HCT116 (cell line): ENCODE measurements around the gene NT5DC2. TPM values are rescaled to one million over a fixed set of nuclear protein-coding genes. Genes with fewer than 3 reads are reported as not detected.

Experiments used
- ATAC-seq: fragments of 200-7000 bp; cut with Tn5 transposase; 2 replicates; pipeline ENCODE4 v1.9.1; 2020; ENCODE audit warnings: mild to moderate bottlenecking, moderate library complexity
- BruUV-seq: library from RNA; stranded (reverse); fragments of 400-500 nt; replicated peaks from 2 replicates; lab custom pipeline; 2021; lab: Mats Ljungman, UMichigan
- CTCF ChIA-PET: fragments of 300-600 bp; sonication (Branson Sonifier 250); formaldehyde crosslinking; loops from one replicate; lab custom pipeline; 2021; ENCODE audit warnings: antibody characterized with exemption; lab: Charles Lee
- POLR2A ChIA-PET: fragments of 300-600, 350-600 bp; sonication (Branson Sonifier 250); formaldehyde crosslinking; loops from one replicate; lab custom pipeline; 2021; ENCODE audit warnings: antibody characterized with exemption; lab: Charles Lee
- RAD21 ChIA-PET, 2 experiments: fragments of 300-600 bp; sonication (Branson Sonifier 250); formaldehyde crosslinking; loops; one replicate each; lab custom pipeline; 2023; ENCODE audit warnings: low total read pairs in 2 of 2; ENCODE audit not compliant: uncharacterized antibody in 2 of 2, unreplicated experiment in 2 of 2, low non-redundant PET in 1 of 2; lab: Charles Lee
- DNase-seq: peaks from one replicate; pipeline ENCODE4 v3.0.0-alpha.2; 2010; ENCODE audit warnings: low read depth, low spot score
- H2AFZ ChIP-seq: fragments of 200-600 bp; shearing (Covaris generic), sonication (generic); 2 replicates; pipeline ENCODE4 v1.6.1; 2017; ENCODE audit warnings: low read depth, mixed run types, mixed read lengths, antibody characterized with exemption, low read length; ENCODE audit not compliant: poor library complexity, severe bottlenecking
- H3K27ac ChIP-seq: 2 replicates; pipeline ENCODE4 v1.5.1; 2012; ENCODE audit warnings: low read depth, low read length
- H3K27me3 ChIP-seq: fragments of 200-600 bp; sonication (generic); 2 replicates; pipeline ENCODE4 v1.6.1; 2016; ENCODE audit warnings: mixed run types, low read length, mixed read lengths; ENCODE audit not compliant: insufficient read depth
- H3K36me3 ChIP-seq, 2 experiments: fragments of 200-500 bp in 1 of 2; fragments of 200-600 bp in 1 of 2; sonication (Bioruptor generic) in 1 of 2; sonication (generic) in 1 of 2; 2 replicates each; pipeline versions ENCODE4 v1.5.1 to v1.6.1; 2014 to 2016; ENCODE audit warnings: low read length in 2 of 2, inconsistent platforms in 1 of 2, mixed read lengths in 1 of 2, mixed run types in 1 of 2; ENCODE audit not compliant: insufficient read depth in 2 of 2, control insufficient read depth in 1 of 2
- H3K4me1 ChIP-seq, 2 experiments: fragments of 200-600 bp in 1 of 2; sonication (generic) in 1 of 2; 2 replicates each; pipeline versions ENCODE4 v1.5.1 to v1.6.1; 2012 to 2017; ENCODE audit warnings: low read length in 2 of 2, inconsistent platforms in 1 of 2, mild to moderate bottlenecking in 1 of 2, mixed read lengths in 1 of 2, mixed run types in 1 of 2, moderate library complexity in 1 of 2; ENCODE audit not compliant: insufficient read depth in 2 of 2, control insufficient read depth in 1 of 2
- H3K4me2 ChIP-seq: fragments of 200-600 bp; sonication (generic); 2 replicates; pipeline ENCODE4 v1.6.1; 2017; ENCODE audit warnings: mixed run types, low read length, mixed read lengths
- H3K4me3 ChIP-seq, 2 experiments: fragments of 200-600 bp in 1 of 2; sonication (generic) in 1 of 2; replicated peaks in 1 of 2; 2 replicates each; pipeline ENCODE4 v1.5.1; 2011 to 2016; ENCODE audit warnings: low read length in 2 of 2, control low read depth in 1 of 2, low read depth in 1 of 2, mild to moderate bottlenecking in 1 of 2, mixed read lengths in 1 of 2, mixed run types in 1 of 2
- H3K79me2 ChIP-seq: fragments of 200-600 bp; sonication (generic); 2 replicates; pipeline ENCODE4 v1.6.1; 2017; ENCODE audit warnings: mild to moderate bottlenecking, mixed run types, low read length, moderate library complexity, mixed read lengths; ENCODE audit not compliant: insufficient read depth
- H3K9ac ChIP-seq: fragments of 200-600 bp; sonication (generic); 2 replicates; pipeline ENCODE4 v1.6.1; 2016; ENCODE audit warnings: low read length, mixed read lengths
- H3K9me2 ChIP-seq: fragments of 200-600 bp; sonication (generic), shearing (Covaris generic); 2 replicates; pipeline ENCODE4 v1.6.1; 2017; ENCODE audit warnings: mixed run types, mild to moderate bottlenecking, moderate library complexity; ENCODE audit not compliant: insufficient read depth
- H3K9me3 ChIP-seq, 2 experiments: fragments of 200-500 bp in 1 of 2; fragments of 200-600 bp in 1 of 2; sonication (Bioruptor generic) in 1 of 2; sonication (generic) in 1 of 2; 2 replicates each; pipeline ENCODE4 v1.6.1; 2014 to 2017; ENCODE audit warnings: low read length in 2 of 2, mixed read lengths in 2 of 2, inconsistent platforms in 1 of 2, low read depth in 1 of 2, mild to moderate bottlenecking in 1 of 2, mixed run types in 1 of 2, moderate library complexity in 1 of 2; ENCODE audit not compliant: control insufficient read depth in 1 of 2, insufficient read depth in 1 of 2
- H4K20me1 ChIP-seq: fragments of 200-600 bp; sonication (generic), shearing (Covaris generic); 2 replicates; pipeline ENCODE4 v1.6.1; 2017; ENCODE audit warnings: mixed run types, mild to moderate bottlenecking, moderate library complexity; ENCODE audit not compliant: insufficient read depth
- ATF3 ChIP-seq: IDR thresholded peaks from 2 replicates; pipeline ENCODE4 v1.6.1; 2012
- CEBPB ChIP-seq: IDR thresholded peaks from 2 replicates; pipeline ENCODE4 v1.6.1; 2012; ENCODE audit warnings: low read depth
- ELF1 ChIP-seq: IDR thresholded peaks from 2 replicates; pipeline ENCODE4 v1.6.1; 2012; ENCODE audit warnings: low read depth, borderline replicate concordance
- EZH2 ChIP-seq: fragments of 200-600 bp; sonication (generic); IDR thresholded peaks from 2 replicates; pipeline ENCODE4 v1.6.1; 2017; ENCODE audit warnings: antibody characterized with exemption, mixed run types
- JUND ChIP-seq: IDR thresholded peaks from 2 replicates; pipeline ENCODE4 v1.6.1; 2012
- MAX ChIP-seq: IDR thresholded peaks from 2 replicates; pipeline ENCODE4 v1.6.1; 2012
- REST ChIP-seq: IDR thresholded peaks from 2 replicates; pipeline ENCODE4 v1.6.1; 2012; ENCODE audit warnings: low read depth
- SIN3A ChIP-seq: IDR thresholded peaks from 2 replicates; pipeline ENCODE4 v1.6.1; 2012; ENCODE audit warnings: low read depth
- TCF7L2 ChIP-seq: IDR thresholded peaks from 2 replicates; pipeline ENCODE4 v1.7.0; 2011; ENCODE audit warnings: borderline replicate concordance, inconsistent platforms; ENCODE audit not compliant: insufficient read depth, insufficient read length; ENCODE audit errors: extremely low read depth
- ZNF274 ChIP-seq: fragments of 200-500 bp; sonication (Bioruptor generic); IDR thresholded peaks from 2 replicates; pipeline ENCODE4 v1.6.1; 2014; ENCODE audit warnings: mild to moderate bottlenecking, low read depth, low read length, inconsistent platforms
- intact Hi-C: fragments of 100-400 bp; cut with micrococcal nuclease; formaldehyde crosslinking; loops from 2 replicates; pipeline ENCODE4 v1.10.0; 2022
- total RNA-seq: library from RNA; stranded (reverse); gene quantifications from one replicate; pipeline ENCODE4 v1.2.1, GENCODE V29; 2021; ENCODE audit not compliant: unreplicated experiment
- TF ChIP-seq, protein P1 (sequence below), 3 experiments: fragments of 200-600 bp in 1 of 3; sonication (generic) in 1 of 3; IDR thresholded peaks in 2 of 3; conservative IDR thresholded peaks in 1 of 3; 2 replicates each; pipeline ENCODE4 v1.5.1; 2012 to 2017; ENCODE audit warnings: low read depth in 2 of 3, low read length in 2 of 3, antibody characterized with exemption in 1 of 3, borderline replicate concordance in 1 of 3, control low read depth in 1 of 3, mild to moderate bottlenecking in 1 of 3, mixed read lengths in 1 of 3, mixed run types in 1 of 3, moderate library complexity in 1 of 3; ENCODE audit not compliant: insufficient read depth in 1 of 3

Gene NT5DC2
- total RNA-seq, 1 experiment from 2014 or later, result 125 TPM

GRCh38 chr3:52517796-52518722 is 15.6 kb downstream of the NT5DC2 start:
- Histone ChIP-seq H2AFZ (no peak overlapping the region), H3K79me2 (no peaks in the 10 kb centered on the region), H3K9me3 (no peaks in the 10 kb centered on the region), H3K4me3 (no peak overlapping the region), H3K4me1 (peaks cover 0 to 3% of the 10 kb centered on the region in 2 experiments; a peak in 1 of 4 replicates), H3K36me3 (no peaks in the 10 kb centered on the region), H3K27me3 (no peaks in the 10 kb centered on the region), H3K4me2 (no peak overlapping the region), H4K20me1 (no peaks in the 10 kb centered on the region), H3K9me2 (no peaks in the 10 kb centered on the region), H3K27ac (no peak overlapping the region), H3K9ac (no peak overlapping the region)
- RAD21 ChIA-PET, result no interaction called here
- intact Hi-C loops, result no loop called here
- POLR2A ChIA-PET, result interaction anchor here (1.0 kb wide), 1 partner anchor 18 kb away, joined by 3 read pairs; the partner anchor contains the start of gene UQCC5
- TF ChIP-seq ELF1, result no peak
- TF ChIP-seq ATF3, result no peak
- no peak for TF ChIP-seq EZH2
- no TSS peak for BruUV-seq
- CTCF ChIA-PET, result interaction anchor here (0.6 kb wide), 1 partner anchor 465 kb away, joined by 5 read pairs; no protein-coding TSS in a partner anchor
- no peak for ATAC-seq
- no peak for DNase-seq

GRCh38 chr3:52516509-52517195 is 17.0 kb downstream of the NT5DC2 start:
- DNase-seq (no peak), ATAC-seq (no peak)
- intact Hi-C loops, result no loop called here
- H3K9me3 ChIP-seq, result no peaks in the 10 kb centered on the region
- peaks cover 0 to 3% of the 10 kb centered on the region in 2 experiments; a peak in 1 of 4 replicates for H3K4me1 ChIP-seq
- H4K20me1 ChIP-seq, result no peaks in the 10 kb centered on the region
- H3K9me2 ChIP-seq, result no peaks in the 10 kb centered on the region
- POLR2A ChIA-PET, result no interaction called here
- no peak overlapping the region for H3K4me2 ChIP-seq
- H3K4me3 ChIP-seq, result no peak overlapping the region
- H3K9ac ChIP-seq, result no peak overlapping the region
- no peaks in the 10 kb centered on the region for H3K27me3 ChIP-seq
- no TSS peak for BruUV-seq
- no peaks in the 10 kb centered on the region for H3K79me2 ChIP-seq
- H3K27ac ChIP-seq, result no peak overlapping the region
- RAD21 ChIA-PET, result no interaction called here
- CTCF ChIA-PET, result no interaction called here
- H2AFZ ChIP-seq, result no peak overlapping the region
- no peaks in the 10 kb centered on the region for H3K36me3 ChIP-seq
- TF ChIP-seq JUND, result no peak
- no peak for TF ChIP-seq REST
- TF ChIP-seq TCF7L2, result no peak
- TF ChIP-seq MAX, result no peak
- TF ChIP-seq ELF1, result no peak
- no peak for TF ChIP-seq SIN3A
- TF ChIP-seq, protein P1, sequence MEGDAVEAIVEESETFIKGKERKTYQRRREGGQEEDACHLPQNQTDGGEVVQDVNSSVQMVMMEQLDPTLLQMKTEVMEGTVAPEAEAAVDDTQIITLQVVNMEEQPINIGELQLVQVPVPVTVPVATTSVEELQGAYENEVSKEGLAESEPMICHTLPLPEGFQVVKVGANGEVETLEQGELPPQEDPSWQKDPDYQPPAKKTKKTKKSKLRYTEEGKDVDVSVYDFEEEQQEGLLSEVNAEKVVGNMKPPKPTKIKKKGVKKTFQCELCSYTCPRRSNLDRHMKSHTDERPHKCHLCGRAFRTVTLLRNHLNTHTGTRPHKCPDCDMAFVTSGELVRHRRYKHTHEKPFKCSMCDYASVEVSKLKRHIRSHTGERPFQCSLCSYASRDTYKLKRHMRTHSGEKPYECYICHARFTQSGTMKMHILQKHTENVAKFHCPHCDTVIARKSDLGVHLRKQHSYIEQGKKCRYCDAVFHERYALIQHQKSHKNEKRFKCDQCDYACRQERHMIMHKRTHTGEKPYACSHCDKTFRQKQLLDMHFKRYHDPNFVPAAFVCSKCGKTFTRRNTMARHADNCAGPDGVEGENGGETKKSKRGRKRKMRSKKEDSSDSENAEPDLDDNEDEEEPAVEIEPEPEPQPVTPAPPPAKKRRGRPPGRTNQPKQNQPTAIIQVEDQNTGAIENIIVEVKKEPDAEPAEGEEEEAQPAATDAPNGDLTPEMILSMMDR (IDR thresholded peaks at IDR 0.05 in 2 of 3, conservative IDR thresholded peaks at IDR 0.05 in 1 of 3; ENCODE audit: borderline replicate concordance in 1 of 3, insufficient read depth in 1 of 3, low read depth in 2 of 3, low read length in 2 of 3), result no peak
- TF ChIP-seq CEBPB, result no peak
- no peak for TF ChIP-seq ZNF274
